Activated naive CD4-positive, alpha-beta T cell treated with anti-CD3 and anti-CD28 coated beads, Interleukin-2, amount 10 ng/mL, durations not matched to agents 7 days and 5 days (primary cell): ENCODE measurements around the gene CENPB.
A peak's percentile ranks its signal among the peaks of the same experiment; 100 is the strongest.
"Not testable (repeated sequence)": the region's sequence is repeated elsewhere in the genome, so short reads cannot be mapped to it uniquely, and the experiment has no call there.

Source experiments
- CTCF ChIA-PET: fragments of 350-600 bp; sonication (Branson Sonifier 250); formaldehyde crosslinking; loops from one replicate; lab custom pipeline; 2021; ENCODE audit warnings: antibody characterized with exemption; lab: Charles Lee
- DNase-seq: peaks from one replicate; pipeline ENCODE4 v3.0.0-alpha.2; 2020
- H3K27ac Mint-ChIP-seq: one replicate; pipeline ENCODE4 v1.8.0; 2021; ENCODE audit warnings: mild to moderate bottlenecking, moderate library complexity, mixed read lengths
- H3K27me3 Mint-ChIP-seq: one replicate; pipeline ENCODE4 v1.8.0; 2021; ENCODE audit warnings: mild to moderate bottlenecking, mixed read lengths
- H3K36me3 Mint-ChIP-seq: one replicate; pipeline ENCODE4 v1.8.0; 2021; ENCODE audit warnings: mixed read lengths
- H3K4me1 Mint-ChIP-seq: one replicate; pipeline ENCODE4 v1.8.0; 2021; ENCODE audit warnings: mixed read lengths
- H3K4me3 Mint-ChIP-seq: one replicate; pipeline ENCODE4 v1.8.0; 2021; ENCODE audit warnings: mild to moderate bottlenecking, moderate library complexity, mixed read lengths
- H3K9me3 Mint-ChIP-seq: one replicate; pipeline ENCODE4 v1.8.0; 2021; ENCODE audit warnings: mixed read lengths

Gene CENPB

GRCh38 chr20:3794701-3795420 lies 8.3 kb upstream of the CENPB start:
- Mint-ChIP-seq H3K27me3 (peaks cover 10% of the 10 kb centered on the region), H3K27ac (peak overlapping the region; percentile 97), H3K4me1 (peaks cover 37% of the 10 kb centered on the region), H3K36me3 (peaks cover 39% of the 10 kb centered on the region), H3K9me3 (no peaks in the 10 kb centered on the region), H3K4me3 (peak overlapping the region; percentile 92)
- DNase-seq = no peak
- CTCF ChIA-PET = interaction anchor here (1.0 to 1.9 kb wide), 4 partner anchors 8 to 42 kb away, joined by 3 to 11 read pairs (median 4); partner anchors contain the start of gene AP5S1

GRCh38 chr20:3794168-3794567 lies 7.6 kb upstream of the CENPB start:
- DNase-seq, CTCF ChIA-PET, H3K27ac Mint-ChIP-seq, H3K9me3 Mint-ChIP-seq, H3K4me3 Mint-ChIP-seq: not testable (repeated sequence)
- peaks cover 33% of the 10 kb centered on the region for H3K36me3 Mint-ChIP-seq
- peaks cover 30% of the 10 kb centered on the region for H3K4me1 Mint-ChIP-seq
- H3K27me3 Mint-ChIP-seq = peaks cover 10% of the 10 kb centered on the region

- CTCF ChIA-PET = interaction anchor here (2.5 to 6.9 kb wide), 3 partner anchors 25 to 66 kb away, joined by 18 to 52 read pairs (median 49); partner anchors contain the start of gene AP5S1
- H3K27ac Mint-ChIP-seq = peak overlapping the region; percentile 49
- not testable (repeated sequence) for H3K9me3 Mint-ChIP-seq
Measured at GRCh38 chr20:3789201-3789600, 2.7 kb upstream of the CENPB start.

GRCh38 chr20:3788685-3789155 lies 2.2 kb upstream of the CENPB start:
- no peaks in the 10 kb centered on the region for H3K9me3 Mint-ChIP-seq
- H3K27me3 Mint-ChIP-seq = peaks cover 10% of the 10 kb centered on the region
- CTCF ChIA-PET = interaction anchor here (2.5 to 6.9 kb wide), 3 partner anchors 26 to 67 kb away, joined by 18 to 52 read pairs (median 49); partner anchors contain the start of gene AP5S1
- DNase-seq = no peak
- H3K4me3 Mint-ChIP-seq = no peak overlapping the region
- peaks cover 10% of the 10 kb centered on the region for H3K36me3 Mint-ChIP-seq
- H3K27ac Mint-ChIP-seq = peak overlapping the region; percentile 49
- peaks cover 37% of the 10 kb centered on the region for H3K4me1 Mint-ChIP-seq

More at GRCh38 chr20:3789201-3789600, 2.7 kb upstream of the CENPB start:
- peaks cover 36% of the 10 kb centered on the region for H3K4me1 Mint-ChIP-seq
- H3K27me3 Mint-ChIP-seq = peaks cover 10% of the 10 kb centered on the region
- H3K36me3 Mint-ChIP-seq, H3K4me3 Mint-ChIP-seq, DNase-seq: not testable (repeated sequence)

GRCh38 chr20:3787324-3788014 lies 929 bp upstream of the CENPB start:
- no peak for DNase-seq
- Mint-ChIP-seq H3K36me3 (peaks cover 17% of the 10 kb centered on the region), H3K9me3 (no peaks in the 10 kb centered on the region), H3K27ac (peak overlapping the region; percentile 60), H3K4me1 (peaks cover 48% of the 10 kb centered on the region), H3K4me3 (peak overlapping the region; percentile 71), H3K27me3 (peaks cover 10% of the 10 kb centered on the region)
- CTCF ChIA-PET = interaction anchor here (0.7 to 6.9 kb wide), 6 partner anchors 8 to 68 kb away, joined by 3 to 52 read pairs (median 13); partner anchors contain the start of genes ADISSP and AP5S1

GRCh38 chr20:3786126-3786484 lies 435 bp downstream of the CENPB start:
- Mint-ChIP-seq H3K9me3 (no peaks in the 10 kb centered on the region), H3K4me3 (peak overlapping the region; percentile 81), H3K36me3 (peaks cover 17% of the 10 kb centered on the region), H3K4me1 (peaks cover 59% of the 10 kb centered on the region), H3K27ac (peak overlapping the region; percentile 84), H3K27me3 (peaks cover 16% of the 10 kb centered on the region)
- peak; percentile 69 for DNase-seq
- CTCF ChIA-PET = interaction anchor here (1.0 to 6.9 kb wide), 6 partner anchors 18 to 69 kb away, joined by 4 to 52 read pairs (median 7); partner anchors contain the start of genes ADISSP and AP5S1

GRCh38 chr20:3785240-3786125 lies 1.1 kb downstream of the CENPB start:
- H3K9me3 Mint-ChIP-seq = no peaks in the 10 kb centered on the region

GRCh38 chr20:3784863-3785239 lies 1.7 kb downstream of the CENPB start:
- peaks cover 17% of the 10 kb centered on the region for H3K36me3 Mint-ChIP-seq
- H3K9me3 Mint-ChIP-seq = no peaks in the 10 kb centered on the region
- no peak for DNase-seq
- peak overlapping the region; percentile 47 for H3K4me3 Mint-ChIP-seq
- CTCF ChIA-PET = interaction anchor here (1.7 to 5.1 kb wide), 2 partner anchors 31 to 71 kb away, joined by 6 to 49 read pairs; no protein-coding TSS in a partner anchor
- peaks cover 67% of the 10 kb centered on the region for H3K4me1 Mint-ChIP-seq
- H3K27me3 Mint-ChIP-seq = peaks cover 25% of the 10 kb centered on the region
- peak overlapping the region; percentile 65 for H3K27ac Mint-ChIP-seq

More at GRCh38 chr20:3785240-3786125, 1.1 kb downstream of the CENPB start:
- H3K4me1 Mint-ChIP-seq = peaks cover 65% of the 10 kb centered on the region
- peak overlapping the region; percentile 47 for H3K4me3 Mint-ChIP-seq
- H3K36me3 Mint-ChIP-seq = peaks cover 17% of the 10 kb centered on the region
- DNase-seq = no peak
- H3K27ac Mint-ChIP-seq = no peak overlapping the region
- CTCF ChIA-PET = interaction anchor here (1.0 to 6.9 kb wide), 6 partner anchors 18 to 70 kb away, joined by 4 to 52 read pairs (median 7); partner anchors contain the start of genes ADISSP and AP5S1
- peaks cover 19% of the 10 kb centered on the region for H3K27me3 Mint-ChIP-seq

GRCh38 chr20:3784216-3784853 lies 2.2 kb downstream of the CENPB start:
- CTCF ChIA-PET = interaction anchor here (5.1 kb wide), 1 partner anchor 71 kb away, joined by 49 read pairs; no protein-coding TSS in a partner anchor
- Mint-ChIP-seq H3K9me3 (no peaks in the 10 kb centered on the region), H3K4me1 (peaks cover 71% of the 10 kb centered on the region), H3K27me3 (peaks cover 30% of the 10 kb centered on the region), H3K27ac (peak overlapping the region; percentile 43), H3K36me3 (peaks cover 17% of the 10 kb centered on the region), H3K4me3 (peak overlapping the region; percentile 47)
- DNase-seq = no peak

GRCh38 chr20:3783511-3784195 lies 2.9 kb downstream of the CENPB start:
- CTCF ChIA-PET = no interaction called here
- no peaks in the 10 kb centered on the region for H3K9me3 Mint-ChIP-seq
- H3K27me3 Mint-ChIP-seq = peaks cover 37% of the 10 kb centered on the region
- peaks cover 69% of the 10 kb centered on the region for H3K4me1 Mint-ChIP-seq
- peaks cover 17% of the 10 kb centered on the region for H3K36me3 Mint-ChIP-seq
- no peak for DNase-seq
- no peak overlapping the region for H3K27ac Mint-ChIP-seq
- no peak overlapping the region for H3K4me3 Mint-ChIP-seq

- CTCF ChIA-PET = no interaction called here
- H3K36me3 Mint-ChIP-seq = peaks cover 17% of the 10 kb centered on the region
- DNase-seq = no peak
- peaks cover 65% of the 10 kb centered on the region for H3K4me1 Mint-ChIP-seq
- H3K4me3 Mint-ChIP-seq = no peak overlapping the region
- peaks cover 43% of the 10 kb centered on the region for H3K27me3 Mint-ChIP-seq
- no peaks in the 10 kb centered on the region for H3K9me3 Mint-ChIP-seq
- no peak overlapping the region for H3K27ac Mint-ChIP-seq
Measured at GRCh38 chr20:3783068-3783489, 3.5 kb downstream of the CENPB start.

- Mint-ChIP-seq H3K4me1 (peaks cover 63% of the 10 kb centered on the region), H3K9me3 (no peaks in the 10 kb centered on the region), H3K4me3 (no peak overlapping the region), H3K27me3 (peaks cover 48% of the 10 kb centered on the region), H3K36me3 (peaks cover 17% of the 10 kb centered on the region), H3K27ac (no peak overlapping the region)
- CTCF ChIA-PET = no interaction called here
- no peak for DNase-seq
Measured at GRCh38 chr20:3782597-3782996, 3.9 kb downstream of the CENPB start.
